ELF-1 (cell line): ENCODE results near the gene FBLN7.
A peak's percentile ranks its signal among the peaks of the same experiment; 100 is the strongest.
"Not testable (repeated sequence)": the region's sequence is repeated elsewhere in the genome, so short reads cannot be mapped to it uniquely, and the experiment has no call there.

ENCODE experiments used
- DNase-seq: peaks from one replicate; pipeline ENCODE4 v3.0.0-alpha.2; 2016; ENCODE audit warnings: low read depth, low spot score

The FBLN7 gene, protein sequence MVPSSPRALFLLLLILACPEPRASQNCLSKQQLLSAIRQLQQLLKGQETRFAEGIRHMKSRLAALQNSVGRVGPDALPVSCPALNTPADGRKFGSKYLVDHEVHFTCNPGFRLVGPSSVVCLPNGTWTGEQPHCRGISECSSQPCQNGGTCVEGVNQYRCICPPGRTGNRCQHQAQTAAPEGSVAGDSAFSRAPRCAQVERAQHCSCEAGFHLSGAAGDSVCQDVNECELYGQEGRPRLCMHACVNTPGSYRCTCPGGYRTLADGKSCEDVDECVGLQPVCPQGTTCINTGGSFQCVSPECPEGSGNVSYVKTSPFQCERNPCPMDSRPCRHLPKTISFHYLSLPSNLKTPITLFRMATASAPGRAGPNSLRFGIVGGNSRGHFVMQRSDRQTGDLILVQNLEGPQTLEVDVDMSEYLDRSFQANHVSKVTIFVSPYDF

DNA sequence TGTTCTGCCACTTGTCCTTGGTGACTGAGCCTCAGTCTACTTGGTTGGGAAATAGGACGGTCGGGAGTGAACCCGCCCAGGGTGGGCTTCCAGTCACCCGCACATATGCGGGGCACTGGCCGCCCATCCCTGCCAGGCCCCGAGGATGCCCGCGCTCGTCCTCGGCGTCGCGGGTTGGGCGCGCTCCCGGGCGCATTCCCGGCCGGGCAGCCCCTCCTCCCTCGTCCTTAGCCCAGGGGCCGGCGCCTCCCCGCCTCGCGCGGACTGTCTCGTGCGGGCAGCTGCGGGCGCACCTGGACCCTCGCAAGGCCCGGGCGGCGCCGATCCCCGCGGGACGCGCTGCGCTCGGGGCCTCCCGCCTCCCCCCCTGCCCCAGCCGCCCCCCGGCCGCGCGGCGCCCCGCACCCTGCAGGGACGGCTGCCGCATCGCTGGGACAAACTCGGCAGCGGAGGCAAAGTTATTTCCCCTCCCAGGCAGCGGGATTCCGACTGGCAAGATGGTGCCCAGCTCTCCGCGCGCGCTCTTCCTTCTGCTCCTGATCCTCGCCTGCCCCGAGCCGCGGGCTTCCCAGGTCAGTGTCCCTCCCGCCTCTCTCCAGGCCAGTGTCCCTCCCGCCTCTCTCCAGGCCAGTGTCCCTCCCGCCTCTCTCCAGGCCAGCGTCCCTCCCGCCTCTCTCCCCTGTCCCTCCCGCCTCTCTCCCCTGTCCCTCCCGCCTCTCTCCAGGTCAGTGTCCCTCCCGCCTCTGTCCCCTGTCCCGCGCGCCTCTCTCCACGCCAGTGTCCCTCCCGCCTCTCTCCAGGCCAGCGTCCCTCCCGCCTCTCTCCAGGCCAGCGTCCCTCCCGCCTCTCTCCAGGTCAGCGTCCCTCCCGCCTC lies at the start of gene FBLN7:
FBLN7 (plus strand) TSS at position 227 of the 874 bp plus-strand sequence; CDS start at position 498, 271 bp downstream.
- no peak for DNase-seq

DNA sequence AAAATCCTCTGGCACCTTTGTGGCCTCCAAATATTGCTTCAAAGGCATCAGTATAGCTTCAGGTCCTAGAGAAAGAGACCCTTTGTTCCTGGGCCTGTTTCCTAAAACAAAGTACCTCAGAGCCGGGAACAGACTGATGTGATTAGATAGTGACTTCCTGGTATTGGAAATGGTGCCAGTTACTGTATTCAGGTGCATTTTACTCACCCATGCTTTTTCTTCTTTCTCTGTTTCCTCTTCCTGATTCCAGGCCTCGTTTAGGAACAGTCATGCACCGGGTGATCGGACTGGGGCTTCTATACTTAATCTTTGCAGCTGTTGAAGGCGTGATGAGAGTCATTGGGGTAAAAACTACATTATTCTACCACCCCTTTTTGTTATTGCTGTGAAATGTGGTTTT lies 48.8 kb upstream of the FBLN7 start:
- no peak for DNase-seq

DNA sequence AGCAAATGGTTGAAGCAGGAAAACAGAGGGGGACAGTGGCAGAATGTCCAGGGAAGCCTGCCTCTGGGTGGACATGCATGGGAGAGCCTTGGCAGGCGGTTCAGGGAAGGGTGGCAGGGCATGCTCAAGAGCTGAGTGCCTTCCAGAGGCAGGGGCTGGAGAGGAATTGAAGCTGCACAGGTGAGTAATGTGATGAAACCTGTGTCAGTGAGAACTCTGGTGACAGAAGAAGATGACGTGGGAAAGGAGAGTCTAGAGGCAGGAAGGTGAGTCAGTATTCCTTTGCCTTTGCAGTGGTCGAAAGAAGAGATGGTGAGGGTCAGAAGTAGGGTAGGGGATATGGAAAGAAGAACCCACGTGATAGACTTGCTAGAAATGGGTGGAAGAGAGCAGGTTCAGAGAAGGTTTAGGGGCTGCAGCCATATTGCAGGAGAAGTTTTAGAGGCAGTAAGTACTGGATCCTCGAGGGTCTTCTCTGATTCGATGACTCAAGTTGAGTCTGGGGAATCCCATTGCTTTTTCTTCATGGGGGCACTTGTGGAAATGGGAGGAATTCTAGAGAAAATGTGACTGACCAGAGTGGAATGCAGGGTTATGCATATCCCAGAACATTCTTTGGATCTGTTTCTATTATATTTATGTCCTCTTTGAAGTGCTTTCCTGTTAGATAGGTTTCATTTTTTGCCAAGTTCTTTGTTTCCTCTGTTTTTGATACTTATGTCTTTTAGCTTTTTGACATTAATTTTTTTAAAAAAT lies 45.7 kb upstream of the FBLN7 start:
- DNase-seq: no peak

- DNase-seq: no peak
Observed at GRCh38 chr2:112093216-112093615, 45.0 kb upstream of the FBLN7 start.

GRCh38 chr2:112095681-112096080 lies 42.5 kb upstream of the FBLN7 start:
- DNase-seq: no peak

DNA sequence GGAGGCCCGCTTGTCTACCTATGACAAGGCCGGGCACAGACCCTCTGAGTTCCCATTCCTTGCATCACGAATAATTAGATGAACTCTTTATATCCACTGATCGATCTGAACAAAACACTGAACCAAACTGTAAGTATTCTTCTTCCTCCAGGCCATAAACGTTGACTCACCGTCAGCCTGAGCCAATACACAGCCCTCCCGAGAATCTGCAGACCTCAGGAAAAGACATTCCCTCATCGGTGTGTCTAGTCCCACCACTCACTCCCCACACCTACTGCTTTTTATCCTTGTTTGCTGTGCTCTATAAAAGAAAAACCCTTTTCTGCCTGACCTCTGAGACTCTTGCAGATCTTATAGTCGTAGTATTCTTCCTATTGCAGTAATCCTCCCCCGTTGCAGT lies 42.1 kb upstream of the FBLN7 start:
- DNase-seq: peak; percentile 18

- no peak for DNase-seq
Observed at GRCh38 chr2:112108178-112108832, 29.9 kb upstream of the FBLN7 start.

GRCh38 chr2:112109278-112109677 lies 28.9 kb upstream of the FBLN7 start:
- DNase-seq: no peak

DNA sequence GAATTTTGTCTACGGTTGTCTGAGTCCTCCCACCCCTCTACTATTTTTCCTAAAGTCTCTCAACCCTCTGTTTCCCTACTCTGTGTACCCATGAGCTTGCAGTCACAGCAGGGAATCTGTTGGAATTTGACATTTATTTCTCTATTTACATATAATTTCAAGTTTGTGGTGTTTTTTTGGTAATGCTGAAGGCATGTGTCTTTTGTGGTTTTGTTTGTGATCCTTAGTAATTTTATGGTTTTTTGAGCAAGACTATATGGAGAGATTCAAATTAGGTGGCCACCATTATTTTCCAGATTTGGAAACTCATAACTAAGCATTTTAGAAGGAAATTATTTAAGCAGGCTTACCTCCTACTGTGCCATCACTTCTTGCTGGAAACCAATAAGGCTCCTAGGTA lies 27.2 kb upstream of the FBLN7 start:
- no peak for DNase-seq

DNA sequence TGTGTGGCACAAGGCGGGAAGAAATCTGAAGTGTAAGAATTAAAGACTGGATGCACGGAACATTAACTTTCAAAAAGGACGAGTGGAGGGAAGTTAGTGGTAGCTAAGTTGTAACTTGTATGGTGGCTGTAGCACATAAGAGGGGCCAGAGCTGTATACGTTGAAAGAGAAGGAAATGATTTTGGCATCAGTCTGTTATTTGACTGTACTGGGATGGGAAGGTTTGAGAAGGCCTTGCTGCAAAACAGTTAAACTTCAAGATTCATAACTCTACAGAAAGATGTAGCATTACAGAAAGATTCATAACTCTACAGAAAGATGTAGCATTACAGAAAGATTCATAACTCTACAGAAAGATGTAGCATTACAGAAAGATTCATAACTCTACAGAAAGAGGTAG lies 24.8 kb upstream of the FBLN7 start:
- not testable (repeated sequence) for DNase-seq

GRCh38 chr2:112118148-112118547 lies 20.0 kb upstream of the FBLN7 start:
- DNase-seq: no peak

- no peak for DNase-seq
Observed at GRCh38 chr2:112121682-112122254, 16.4 kb upstream of the FBLN7 start.

GRCh38 chr2:112129060-112129459 lies 9.1 kb upstream of the FBLN7 start:
- no peak for DNase-seq

GRCh38 chr2:112133344-112133743 lies 4.8 kb upstream of the FBLN7 start:
- DNase-seq: no peak

GRCh38 chr2:112134120-112134519 lies 4.1 kb upstream of the FBLN7 start:
- DNase-seq: no peak

DNA sequence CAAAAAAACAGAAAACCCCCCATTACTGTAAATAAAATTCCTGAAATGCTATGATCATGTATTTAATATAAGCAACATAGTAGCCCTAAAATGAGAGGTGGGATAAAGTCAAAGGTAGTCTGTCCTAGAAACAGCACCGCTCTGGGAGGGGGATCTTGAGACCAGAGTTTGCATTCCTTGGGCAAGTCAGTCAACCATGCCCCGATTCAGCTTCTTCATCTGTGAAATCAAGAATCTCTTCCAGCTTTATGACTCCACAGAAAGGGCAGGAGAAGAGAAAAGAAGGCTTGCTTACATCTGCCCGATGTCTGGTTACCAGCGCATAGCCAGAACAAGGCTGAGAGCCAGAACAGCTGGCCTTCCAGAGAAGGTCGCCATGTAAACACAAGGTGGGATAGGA lies 2.1 kb upstream of the FBLN7 start:
- DNase-seq: no peak

GRCh38 chr2:112137516-112138158 lies 548 bp upstream of the FBLN7 start:
- no peak for DNase-seq

GRCh38 chr2:112139033-112139614 lies 939 bp downstream of the FBLN7 start:
- not testable (repeated sequence) for DNase-seq

DNA sequence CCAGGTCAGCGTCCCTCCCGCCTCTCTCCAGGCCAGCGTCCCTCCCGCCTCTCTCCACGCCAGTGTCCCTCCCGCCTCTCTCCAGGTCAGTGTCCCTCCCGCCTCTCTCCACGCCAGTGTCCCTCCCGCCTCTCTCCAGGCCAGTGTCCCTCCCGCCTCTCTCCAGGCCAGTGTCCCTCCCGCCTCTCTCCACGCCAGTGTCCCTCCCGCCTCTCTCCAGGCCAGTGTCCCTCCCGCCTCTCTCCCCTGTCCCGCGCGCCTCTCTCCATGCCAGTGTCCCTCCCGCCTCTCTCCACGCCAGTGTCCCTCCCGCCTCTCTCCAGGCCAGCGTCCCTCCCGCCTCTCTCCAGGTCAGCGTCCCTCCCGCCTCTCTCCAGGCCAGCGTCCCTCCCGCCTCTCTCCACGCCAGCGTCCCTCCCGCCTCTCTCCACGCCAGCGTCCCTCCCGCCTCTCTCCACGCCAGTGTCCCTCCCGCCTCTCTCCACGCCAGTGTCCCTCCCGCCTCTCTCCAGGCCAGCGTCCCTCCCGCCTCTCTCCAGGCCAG lies 1.5 kb downstream of the FBLN7 start:
- DNase-seq: not testable (repeated sequence)
